ENCODE data around the gene FANCC.

- TF ChIP-seq CTCF (conservative IDR thresholded peaks at IDR 0.05; ENCODE audit: low read depth, low read length) (no peak), EZH2 (IDR thresholded peaks at IDR 0.05; ENCODE audit: borderline replicate concordance, low read depth, low read length, poor library complexity, severe bottlenecking) (no peak)
These were observed 246.9 kb downstream of the FANCC start for GRCh38 chr9:95070549-95071021.
